Left ventricle myocardium inferior (tissue), 1 donor: ENCODE data around the gene SHROOM2. TPM values are rescaled to one million over a fixed set of nuclear protein-coding genes. Genes with fewer than 3 reads are reported as not detected.

Experiments
- DNase-seq: peaks from one replicate; pipeline ENCODE4 v3.0.0-alpha.2; 2020
- H3K27ac ChIP-seq: fragments of 200-600 bp; replicated peaks from 2 replicates; pipeline ENCODE4 v1.8.0; 2021
- H3K27me3 ChIP-seq: fragments of 200-600 bp; 2 replicates; pipeline ENCODE4 v1.8.0; 2021; ENCODE audit warnings: low read depth
- H3K36me3 ChIP-seq: fragments of 200-600 bp; 2 replicates; pipeline ENCODE4 v1.8.0; 2021
- H3K4me1 ChIP-seq: fragments of 200-600 bp; 2 replicates; pipeline ENCODE4 v1.8.0; 2021
- H3K4me3 ChIP-seq: fragments of 200-600 bp; 2 replicates; pipeline ENCODE4 v1.8.0; 2021; ENCODE audit warnings: mild to moderate bottlenecking, moderate library complexity
- H3K9me3 ChIP-seq: fragments of 200-600 bp; replicated peaks from 2 replicates; pipeline ENCODE4 v1.8.0; 2021
- intact Hi-C: fragments of 100-400 bp; cut with micrococcal nuclease; formaldehyde crosslinking; loops from one replicate; pipeline ENCODE4 v1.11.0; 2022
- total RNA-seq: library from RNA; stranded (reverse); fragmentation: NEBNext Ultra II Directional; extraction: Animal tissue kit (Norgen Biotek cat#: 25700); gene quantifications from one replicate; pipeline ENCODE4 v1.2.1, GENCODE V29; 2021
- TF ChIP-seq, protein P1 (sequence below): fragments of 200-600 bp; IDR thresholded peaks from 2 replicates; pipeline ENCODE4 v1.8.0; 2021; ENCODE audit warnings: antibody characterized with exemption, mild to moderate bottlenecking, borderline replicate concordance
- donor health status: DM: no; HTN: yes; CAD: no; lungs with severe emphysema.

Gene SHROOM2
- total RNA-seq, 1 donor from 2014 or later: 0.71 TPM

DNA sequence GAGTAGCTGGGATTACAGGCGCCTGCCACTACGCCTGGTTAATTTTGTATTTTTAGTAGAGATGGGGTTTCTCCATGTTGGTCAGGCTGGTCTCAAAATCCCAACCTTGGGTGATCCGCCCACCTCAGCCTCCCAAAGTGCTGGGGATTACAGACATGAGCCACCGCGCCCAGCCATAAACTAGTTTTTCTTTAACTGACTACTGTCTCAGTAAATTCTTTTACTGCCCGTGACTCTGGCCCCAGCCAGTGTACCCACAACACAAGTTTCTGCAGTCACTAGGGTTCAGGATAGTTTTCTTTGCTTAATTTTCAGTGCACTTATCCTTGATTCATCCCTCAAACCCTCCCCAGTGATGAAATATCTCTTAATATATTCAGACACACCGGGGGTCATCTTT is 8.3 kb downstream of the SHROOM2 start:
- no peak for DNase-seq
- Histone ChIP-seq H3K36me3 (no peaks in the 10 kb centered on the region), H3K27ac (no peak overlapping the region), H3K4me3 (no peak overlapping the region), H3K27me3 (no peaks in the 10 kb centered on the region), H3K9me3 (peaks cover under 1% of the 10 kb centered on the region), H3K4me1 (no peaks in the 10 kb centered on the region)
- intact Hi-C loops: no loop called here
- TF ChIP-seq, protein P1, sequence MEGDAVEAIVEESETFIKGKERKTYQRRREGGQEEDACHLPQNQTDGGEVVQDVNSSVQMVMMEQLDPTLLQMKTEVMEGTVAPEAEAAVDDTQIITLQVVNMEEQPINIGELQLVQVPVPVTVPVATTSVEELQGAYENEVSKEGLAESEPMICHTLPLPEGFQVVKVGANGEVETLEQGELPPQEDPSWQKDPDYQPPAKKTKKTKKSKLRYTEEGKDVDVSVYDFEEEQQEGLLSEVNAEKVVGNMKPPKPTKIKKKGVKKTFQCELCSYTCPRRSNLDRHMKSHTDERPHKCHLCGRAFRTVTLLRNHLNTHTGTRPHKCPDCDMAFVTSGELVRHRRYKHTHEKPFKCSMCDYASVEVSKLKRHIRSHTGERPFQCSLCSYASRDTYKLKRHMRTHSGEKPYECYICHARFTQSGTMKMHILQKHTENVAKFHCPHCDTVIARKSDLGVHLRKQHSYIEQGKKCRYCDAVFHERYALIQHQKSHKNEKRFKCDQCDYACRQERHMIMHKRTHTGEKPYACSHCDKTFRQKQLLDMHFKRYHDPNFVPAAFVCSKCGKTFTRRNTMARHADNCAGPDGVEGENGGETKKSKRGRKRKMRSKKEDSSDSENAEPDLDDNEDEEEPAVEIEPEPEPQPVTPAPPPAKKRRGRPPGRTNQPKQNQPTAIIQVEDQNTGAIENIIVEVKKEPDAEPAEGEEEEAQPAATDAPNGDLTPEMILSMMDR: no peak

DNA sequence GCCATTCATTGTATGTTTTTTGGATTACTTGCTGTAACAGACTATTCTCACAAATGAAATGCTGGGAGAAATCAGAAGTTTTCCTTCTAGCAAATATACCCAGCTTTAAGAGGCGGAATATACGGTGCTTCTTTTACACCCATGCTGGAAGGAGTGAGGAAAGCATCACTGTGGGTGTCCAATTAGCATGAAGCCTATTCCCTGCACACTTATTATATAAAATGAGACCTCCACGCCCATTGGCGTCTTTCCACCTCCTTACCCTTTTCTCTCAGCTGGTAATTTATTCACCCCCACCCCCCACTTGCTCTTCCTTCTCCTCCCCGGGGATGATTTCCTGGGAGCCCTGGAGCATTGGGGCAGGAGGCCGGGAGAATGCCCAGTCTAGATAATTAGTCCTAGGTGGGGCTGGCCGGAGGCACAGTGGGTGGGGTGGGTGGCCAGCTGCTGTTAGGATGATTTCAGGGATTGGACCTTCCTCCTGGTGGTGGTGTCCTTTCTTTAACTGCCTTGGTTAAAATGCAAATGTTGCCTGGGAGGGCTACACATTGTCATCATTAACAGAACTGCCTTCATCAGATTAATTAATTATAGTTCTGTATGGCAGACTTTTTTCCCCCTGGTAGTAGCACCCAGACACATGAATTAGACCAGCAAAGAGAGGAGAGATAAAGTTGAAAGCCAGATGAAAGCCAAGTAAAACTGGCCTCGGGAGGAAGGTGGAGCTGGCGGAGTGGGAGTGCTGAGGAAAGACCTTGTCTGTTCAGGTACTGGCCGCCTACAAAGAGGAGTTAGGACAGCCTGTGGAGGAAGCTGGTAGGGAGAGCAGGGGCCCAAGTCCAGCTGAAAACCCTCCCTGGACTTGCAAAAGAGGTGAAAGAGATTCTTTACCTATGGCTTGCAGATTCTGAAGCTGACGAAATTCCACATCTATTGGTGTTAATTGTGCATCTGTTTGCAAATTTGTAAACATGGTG is 11.4 kb downstream of the SHROOM2 start:
- Histone ChIP-seq H3K27ac (no peak overlapping the region), H3K36me3 (no peaks in the 10 kb centered on the region), H3K27me3 (no peaks in the 10 kb centered on the region), H3K4me1 (no peaks in the 10 kb centered on the region), H3K9me3 (peaks cover 8% of the 10 kb centered on the region), H3K4me3 (no peak overlapping the region)
- no peak for DNase-seq
- intact Hi-C loops: no loop called here
- TF ChIP-seq, protein P1: no peak

DNA sequence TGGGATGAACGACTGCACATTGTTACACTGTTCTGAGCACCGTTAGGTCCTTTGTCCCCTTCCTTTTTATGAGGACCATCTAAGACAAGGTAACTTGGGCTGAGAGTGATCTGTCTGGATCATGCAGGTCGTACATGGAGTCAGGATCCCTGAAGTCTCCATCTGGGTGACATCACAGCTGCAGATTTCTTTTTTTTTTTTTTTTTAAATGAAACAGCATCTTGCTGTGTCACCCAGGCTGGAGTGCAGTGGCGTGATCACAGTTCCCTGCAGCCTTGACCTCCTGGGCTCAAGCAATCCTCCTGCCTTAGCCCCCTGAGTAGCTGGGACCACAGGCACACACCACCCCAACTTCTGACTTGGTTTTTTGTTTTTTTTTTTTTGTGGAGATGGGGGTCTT is 16.5 kb downstream of the SHROOM2 start:
- intact Hi-C loops: no loop called here
- DNase-seq: no peak
- no peaks in the 10 kb centered on the region for H3K36me3 ChIP-seq
- H3K4me3 ChIP-seq: no peak overlapping the region
- TF ChIP-seq, protein P1: no peak
- peaks cover 8% of the 10 kb centered on the region for H3K9me3 ChIP-seq
- H3K27ac ChIP-seq: no peak overlapping the region
- H3K27me3 ChIP-seq: no peaks in the 10 kb centered on the region
- H3K4me1 ChIP-seq: no peaks in the 10 kb centered on the region

DNA sequence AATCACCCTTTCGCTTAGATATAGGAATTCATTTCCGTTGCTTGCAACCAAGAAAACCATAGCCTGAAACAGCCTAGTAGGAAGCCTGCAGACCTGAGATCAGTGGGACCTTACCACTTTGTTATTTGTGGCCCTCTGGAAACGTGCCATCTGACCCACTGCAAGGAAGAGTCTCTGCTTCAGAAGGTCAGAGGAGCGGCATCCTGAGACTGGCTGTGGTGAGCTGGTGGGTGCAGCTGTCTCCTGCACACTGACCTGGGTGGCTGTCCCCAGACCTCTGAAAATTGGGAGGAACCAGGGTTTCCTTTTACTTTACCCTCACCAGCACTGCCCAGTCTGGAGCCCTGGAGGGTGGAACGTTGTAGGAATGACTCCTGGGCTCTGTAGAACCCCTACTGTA is 18.2 kb downstream of the SHROOM2 start:
- intact Hi-C loops: no loop called here
- H3K4me3 ChIP-seq: no peak overlapping the region
- no peak overlapping the region for H3K27ac ChIP-seq
- no peak for DNase-seq
- no peaks in the 10 kb centered on the region for H3K36me3 ChIP-seq
- peaks cover 8% of the 10 kb centered on the region for H3K9me3 ChIP-seq
- TF ChIP-seq, protein P1: no peak
- no peaks in the 10 kb centered on the region for H3K4me1 ChIP-seq
- no peaks in the 10 kb centered on the region for H3K27me3 ChIP-seq

GRCh38 chrX:9805956-9806355 is 19.7 kb downstream of the SHROOM2 start:
- Histone ChIP-seq H3K4me3 (no peak overlapping the region), H3K36me3 (no peaks in the 10 kb centered on the region), H3K27me3 (no peaks in the 10 kb centered on the region), H3K27ac (no peak overlapping the region), H3K9me3 (no peaks in the 10 kb centered on the region), H3K4me1 (no peaks in the 10 kb centered on the region)
- no peak for DNase-seq
- TF ChIP-seq, protein P1: no peak
- intact Hi-C loops: no loop called here
